ENCODE results near the gene SEZ6.

Gene SEZ6

DNA sequence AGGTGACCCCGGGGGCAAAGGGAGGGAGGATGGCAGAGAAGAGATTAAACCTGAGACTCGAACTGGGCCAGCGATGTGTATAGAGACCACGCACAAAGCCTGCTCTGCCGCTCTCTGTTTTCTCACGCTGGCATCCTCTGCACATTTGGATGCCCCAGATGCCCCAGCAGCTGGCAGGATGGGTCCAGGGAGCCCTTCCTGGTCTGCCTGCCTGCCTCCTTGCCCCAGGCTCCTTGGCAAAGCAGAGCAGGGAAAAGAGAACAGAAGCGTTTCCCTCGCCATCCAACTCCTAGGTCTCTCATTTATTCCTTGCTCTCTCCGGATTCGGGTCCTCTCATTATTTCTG, 31.9 kb upstream of the SEZ6 start:
- no peak for DNase-seq (ENCODE audit: low read depth)

DNA sequence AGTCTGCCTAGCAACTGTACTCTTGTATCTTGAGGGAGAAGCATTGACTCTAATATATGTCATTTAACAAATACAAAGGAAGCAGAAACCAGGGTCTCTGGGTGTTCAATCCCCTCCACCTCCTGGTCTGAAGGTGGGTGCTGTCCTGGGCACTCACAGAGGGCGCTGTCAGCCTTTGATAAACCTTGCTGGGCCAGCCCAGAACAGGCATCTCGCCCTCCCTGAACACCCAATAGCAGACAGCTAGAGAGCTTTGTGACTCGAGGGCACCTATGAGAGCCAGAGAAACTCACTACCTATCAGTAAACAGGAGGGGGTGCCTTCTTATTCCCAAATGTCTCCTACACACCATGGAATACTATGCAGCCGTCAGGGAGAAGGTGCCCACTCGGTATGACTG, 30.8 kb upstream of the SEZ6 start:
- no peak for DNase-seq (ENCODE audit: low read depth)

DNA sequence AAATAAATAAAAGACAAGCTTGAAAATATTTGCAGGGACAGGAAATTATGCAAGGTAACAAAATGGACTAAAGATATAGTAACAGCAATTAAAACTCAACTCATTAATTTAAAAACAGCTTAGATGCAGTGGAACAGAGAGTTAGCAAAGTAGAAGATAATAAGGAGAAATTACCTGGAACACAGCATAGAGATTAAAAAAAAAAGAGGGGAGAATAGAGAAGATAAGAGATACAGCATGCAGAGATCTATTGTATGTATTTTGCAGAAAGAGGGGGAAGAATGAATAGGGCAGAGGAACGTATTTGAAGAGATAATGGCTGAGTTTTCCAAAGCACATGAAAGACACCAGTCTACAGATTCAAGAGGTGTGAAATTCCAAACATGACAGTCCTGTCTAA, 28.7 kb upstream of the SEZ6 start:
- no peak for DNase-seq (ENCODE audit: low read depth)

DNA sequence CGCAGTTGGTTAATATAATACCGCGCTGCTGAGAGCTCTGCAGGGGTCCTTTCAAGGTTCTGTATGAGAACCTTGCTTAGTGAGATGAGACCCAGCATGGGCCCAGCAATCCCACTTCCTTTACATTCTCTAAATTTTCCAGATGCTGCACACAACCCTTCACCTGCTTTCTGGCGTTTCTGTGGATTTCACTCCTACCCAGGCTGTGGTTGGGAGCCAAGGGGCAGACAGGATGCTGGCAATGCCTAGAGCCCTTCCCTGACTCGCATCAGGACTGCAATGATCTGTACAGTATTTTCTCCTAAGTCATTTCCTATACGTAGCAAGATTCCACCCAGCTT, 27.0 kb upstream of the SEZ6 start:
- no peak for DNase-seq (ENCODE audit: low read depth)

DNA sequence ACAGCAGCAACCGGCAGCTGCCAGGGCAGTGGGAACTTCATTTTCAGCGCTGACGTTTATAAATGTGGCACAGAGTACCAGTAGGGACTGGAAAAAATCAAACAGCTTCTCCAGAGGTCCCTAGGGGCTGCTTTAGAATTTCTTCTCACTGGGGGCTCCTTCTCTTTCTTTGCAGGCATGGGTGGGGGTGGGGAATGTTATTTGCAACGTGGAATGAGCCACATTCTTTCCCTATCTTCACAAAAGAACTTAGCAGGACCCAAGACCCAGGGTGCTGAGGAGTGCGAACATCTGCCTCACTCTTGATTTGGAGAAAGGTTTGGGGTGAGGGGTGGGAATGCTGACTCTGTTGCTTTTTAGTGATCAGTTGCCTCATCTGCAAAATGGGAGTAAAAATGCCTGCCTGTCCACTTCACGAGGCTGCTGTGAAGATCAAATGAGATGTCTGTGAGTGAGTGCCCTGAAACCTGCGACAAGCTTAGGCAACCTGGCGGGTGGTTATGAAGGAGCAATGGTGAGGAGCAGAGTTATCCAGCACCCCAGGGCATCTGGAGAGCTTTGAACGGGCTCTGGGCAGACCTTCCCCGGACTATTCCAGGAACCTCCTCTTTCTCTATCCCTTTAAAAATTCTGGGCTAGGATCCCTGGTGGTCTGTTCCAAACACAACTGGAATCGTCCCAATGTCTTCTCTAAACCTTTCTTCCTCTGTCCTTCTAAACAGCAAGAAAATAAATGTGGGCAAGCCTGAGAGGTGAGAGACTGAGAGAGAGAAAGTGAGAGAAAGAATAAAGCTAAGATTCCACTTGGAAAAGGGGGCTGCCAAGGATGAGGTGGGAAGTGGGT, 26.4 kb upstream of the SEZ6 start:
- DNase-seq (ENCODE audit: low read depth), result no peak

DNA sequence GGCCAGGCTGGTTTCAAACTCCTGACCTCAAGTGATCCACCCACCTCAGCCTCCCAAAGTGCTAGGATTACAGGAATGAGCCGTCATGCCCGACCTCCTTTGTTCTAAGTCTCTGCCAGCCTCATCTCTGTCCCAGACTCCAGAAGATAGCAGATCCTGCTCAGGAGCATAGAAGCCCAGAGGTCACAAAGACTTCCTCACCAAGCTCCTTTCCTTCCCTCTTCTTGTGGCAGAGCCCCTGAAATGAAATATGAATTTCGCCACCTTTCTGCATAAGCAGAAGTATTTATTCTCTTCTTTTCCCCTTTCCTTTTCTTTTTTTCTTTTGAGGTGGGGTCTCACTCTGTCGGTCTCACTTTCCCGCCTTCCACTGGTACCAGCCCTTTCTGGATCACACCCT, 25.7 kb upstream of the SEZ6 start:
- DNase-seq (ENCODE audit: low read depth), result no peak

DNA sequence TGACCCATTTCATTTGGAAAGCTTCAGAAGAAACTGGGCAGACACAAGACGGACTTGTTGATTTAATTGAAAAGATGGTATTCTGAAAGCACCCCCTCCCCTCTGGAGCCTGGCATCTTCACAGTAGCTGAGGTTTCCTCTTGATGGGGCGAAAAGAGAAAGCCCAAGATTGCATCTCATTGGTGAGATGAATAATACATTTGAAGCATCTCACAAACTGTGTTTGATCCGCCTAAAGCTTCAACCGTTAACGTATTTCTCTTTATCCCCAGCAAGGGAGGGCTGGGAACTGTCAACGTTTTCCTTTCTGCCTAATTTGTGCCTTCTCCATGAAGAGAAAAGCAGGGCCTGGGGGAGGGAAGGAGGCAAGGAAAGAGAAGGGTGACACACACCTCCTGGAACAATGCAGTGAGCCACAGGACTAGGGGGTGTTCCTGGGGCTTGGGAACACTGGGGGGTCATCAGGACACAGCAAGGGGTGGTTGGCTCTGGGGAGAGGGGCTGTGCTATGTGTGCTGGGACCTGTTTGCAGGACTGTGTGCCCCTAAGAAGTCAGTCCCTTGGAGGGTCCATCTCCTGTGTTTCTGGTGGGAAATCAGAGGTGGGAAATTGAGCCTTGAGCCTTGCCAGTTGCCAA, 18.6 kb upstream of the SEZ6 start:
- no peak for DNase-seq (ENCODE audit: low read depth)

DNA sequence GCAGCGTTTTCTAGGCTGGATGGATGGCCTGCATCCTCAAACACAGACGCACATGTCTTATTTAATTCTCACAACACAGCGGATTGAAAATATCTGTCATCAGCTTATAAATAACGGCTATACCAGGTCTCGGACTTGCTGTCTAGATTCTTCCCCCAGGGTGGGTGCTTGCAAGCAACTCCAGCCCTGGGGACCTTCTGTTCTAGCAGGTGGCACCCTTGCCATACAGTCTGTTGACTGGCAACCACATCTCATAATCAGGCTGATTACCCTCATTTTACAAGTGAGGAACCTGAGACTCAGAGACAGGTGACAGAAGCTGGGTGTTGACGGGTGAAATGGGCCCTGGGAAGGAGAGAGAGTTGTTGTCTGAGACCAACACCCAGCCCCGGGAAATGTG, 16.2 kb upstream of the SEZ6 start:
- no peak for DNase-seq (ENCODE audit: low read depth)

DNA sequence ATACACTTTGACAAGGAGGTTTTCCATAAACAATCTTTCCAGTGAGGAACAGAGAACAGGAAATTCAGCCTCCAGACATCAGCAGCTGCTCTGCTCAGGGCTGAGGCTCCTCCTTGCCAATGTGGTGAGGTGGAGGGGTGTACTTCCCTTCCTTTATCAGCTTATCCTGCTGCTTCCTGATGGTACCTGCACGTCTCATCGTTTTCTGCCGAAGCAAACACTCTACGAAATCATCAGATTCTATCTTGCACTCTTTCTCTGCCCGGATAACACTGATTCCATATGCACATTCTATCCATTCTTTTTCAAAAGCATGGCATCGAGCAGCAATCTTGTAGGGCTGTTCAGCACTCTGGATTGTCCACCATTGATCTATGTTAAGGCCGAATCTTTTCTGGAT, 15.4 kb upstream of the SEZ6 start:
- DNase-seq (ENCODE audit: low read depth), result no peak

DNA sequence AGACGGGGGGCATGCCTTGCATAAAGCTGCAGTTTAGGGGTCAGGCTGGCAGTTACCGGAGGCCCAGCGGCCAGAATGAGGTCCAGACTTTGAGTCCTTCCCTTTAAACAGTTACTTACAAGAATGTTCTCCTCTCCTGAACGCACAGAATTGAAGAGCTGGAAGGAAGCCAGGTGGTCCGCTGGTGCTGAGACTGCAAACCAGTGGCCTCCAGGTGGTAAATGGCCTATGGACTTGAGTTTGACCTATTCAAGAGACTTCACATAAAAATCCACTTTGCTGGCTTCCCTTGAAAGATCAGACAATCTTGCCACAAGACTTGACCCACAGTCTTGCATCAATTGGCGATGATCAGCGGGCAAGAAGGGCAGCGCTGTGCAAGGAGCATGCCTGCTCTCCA, 14.7 kb upstream of the SEZ6 start:
- no peak for DNase-seq (ENCODE audit: low read depth)

DNA sequence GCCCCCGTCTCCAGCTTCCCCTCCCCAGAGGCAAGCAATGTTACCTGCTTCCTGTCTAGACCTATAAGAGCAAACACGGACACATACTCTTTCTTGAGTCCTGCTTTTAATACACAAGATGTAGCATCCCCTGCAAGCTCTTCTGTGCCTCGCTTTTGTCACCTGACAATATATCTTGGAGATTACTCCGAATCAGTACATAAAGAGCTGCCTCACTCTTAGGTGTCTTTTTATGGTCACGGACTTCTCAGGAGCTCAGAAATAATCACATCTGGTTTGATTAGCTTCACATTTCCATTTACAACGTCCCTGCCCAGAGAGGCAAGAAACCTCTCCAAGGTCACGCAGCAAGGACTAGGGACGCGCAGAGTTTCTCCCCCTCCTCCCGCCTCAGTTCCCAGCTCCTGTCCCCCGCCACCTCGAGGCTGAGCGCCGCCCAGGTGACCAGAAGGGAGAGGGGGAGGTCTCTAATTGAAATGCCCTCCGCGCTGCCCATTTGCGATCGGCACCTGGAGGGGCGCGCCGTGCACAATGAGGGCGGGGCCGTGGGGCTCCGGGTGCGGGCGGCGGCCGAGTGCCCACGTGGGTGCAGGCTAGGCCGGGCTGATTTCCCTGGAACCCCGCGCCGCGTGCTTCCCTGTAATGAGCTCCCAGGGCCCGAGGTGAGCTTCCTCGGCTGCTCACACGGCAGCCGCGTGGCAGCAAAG, 13.8 kb upstream of the SEZ6 start:
- no peak for DNase-seq (ENCODE audit: low read depth)

DNA sequence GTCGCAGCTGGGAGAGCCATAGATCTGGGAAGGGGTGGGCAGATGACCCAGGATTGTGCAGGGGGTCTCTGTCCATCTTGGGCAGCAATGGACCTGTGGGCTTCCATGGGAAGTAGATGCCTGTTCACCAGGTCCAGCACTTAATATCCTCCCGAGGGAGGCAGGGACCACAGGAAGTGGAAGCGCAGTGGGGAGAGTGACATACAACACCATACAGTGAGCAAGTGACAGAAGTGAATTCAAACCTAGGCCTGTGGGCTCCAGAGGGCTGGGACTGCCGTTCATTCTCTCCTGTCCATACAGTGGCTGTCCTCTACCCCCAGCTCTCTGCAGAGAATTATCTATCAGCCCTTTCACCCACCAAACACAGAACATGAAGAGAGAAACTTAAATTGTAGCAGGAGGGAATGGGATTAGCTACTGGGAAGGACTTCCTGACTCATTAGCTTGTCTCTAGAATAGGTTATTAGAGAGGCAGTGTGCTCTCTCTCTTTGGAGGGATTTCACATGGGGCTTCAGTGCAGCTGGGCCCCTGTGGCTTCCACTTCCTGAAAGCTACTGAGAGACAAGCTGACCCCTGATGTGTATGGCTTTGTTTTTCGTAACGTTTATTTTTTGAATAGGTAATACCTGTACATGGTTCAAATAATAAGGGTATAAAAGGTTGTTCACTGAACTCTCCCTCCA, 13.1 kb upstream of the SEZ6 start:
- DNase-seq (ENCODE audit: low read depth), result no peak

DNA sequence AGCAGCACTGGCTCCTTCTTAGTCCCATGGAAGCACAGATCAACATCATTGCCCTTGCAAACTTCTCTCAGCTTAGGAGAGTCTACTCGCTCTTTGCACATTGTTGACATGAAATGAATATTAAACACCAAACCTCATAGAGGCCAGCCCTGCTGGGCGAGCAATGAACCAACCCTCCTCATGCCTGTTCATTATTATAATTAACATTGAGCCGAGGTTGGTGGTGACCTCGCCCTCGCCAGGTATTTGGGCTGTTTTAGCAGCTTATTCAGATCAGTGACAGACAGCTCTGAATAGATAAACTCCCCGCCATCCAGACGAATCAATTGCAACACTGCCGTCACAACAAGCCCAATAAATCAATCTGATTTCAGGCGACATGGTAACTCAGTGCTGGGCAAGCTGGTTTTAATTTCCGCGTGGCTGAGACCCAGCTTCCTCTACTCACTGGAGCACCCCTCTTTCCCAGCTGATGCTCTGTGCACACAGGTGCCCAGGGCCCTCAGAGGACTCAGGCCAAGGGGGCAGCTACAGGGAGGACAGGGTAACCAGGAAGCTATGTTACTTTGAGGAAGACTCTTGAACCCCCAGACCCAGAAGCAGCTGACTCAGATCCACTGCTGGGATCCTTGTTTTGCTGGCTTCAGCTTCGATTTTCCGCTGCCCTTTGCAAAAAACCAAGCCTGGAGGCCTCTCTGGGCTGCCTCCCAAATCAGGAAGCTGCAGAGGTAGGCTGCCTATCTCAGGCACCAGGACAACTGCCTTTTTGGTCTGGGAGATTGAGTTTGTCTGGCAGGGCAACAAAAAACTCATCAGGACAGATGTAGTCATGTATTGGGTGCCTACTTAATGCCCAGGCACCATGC, 10.7 kb upstream of the SEZ6 start:
- no peak for DNase-seq (ENCODE audit: low read depth)

DNA sequence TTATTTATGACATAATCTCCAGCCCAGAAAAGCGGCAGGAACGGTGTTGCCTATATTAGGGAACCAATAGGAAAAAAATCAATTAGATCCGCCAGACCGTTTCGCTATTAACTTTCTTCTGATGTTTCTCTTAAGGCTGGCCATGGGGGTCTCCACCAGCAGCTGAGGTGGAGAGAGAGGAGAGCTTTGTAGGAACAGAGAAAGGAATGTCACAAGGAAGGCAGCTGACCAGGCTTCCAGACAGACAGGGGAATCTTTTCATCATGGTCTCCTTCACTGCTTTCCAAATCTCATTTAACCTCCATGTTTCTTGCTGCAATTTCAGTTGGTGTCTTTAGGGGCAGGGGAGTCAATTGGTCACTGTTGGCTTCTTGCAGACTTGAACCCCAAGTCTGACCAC, 8.9 kb upstream of the SEZ6 start:
- DNase-seq (ENCODE audit: low read depth), result no peak

DNA sequence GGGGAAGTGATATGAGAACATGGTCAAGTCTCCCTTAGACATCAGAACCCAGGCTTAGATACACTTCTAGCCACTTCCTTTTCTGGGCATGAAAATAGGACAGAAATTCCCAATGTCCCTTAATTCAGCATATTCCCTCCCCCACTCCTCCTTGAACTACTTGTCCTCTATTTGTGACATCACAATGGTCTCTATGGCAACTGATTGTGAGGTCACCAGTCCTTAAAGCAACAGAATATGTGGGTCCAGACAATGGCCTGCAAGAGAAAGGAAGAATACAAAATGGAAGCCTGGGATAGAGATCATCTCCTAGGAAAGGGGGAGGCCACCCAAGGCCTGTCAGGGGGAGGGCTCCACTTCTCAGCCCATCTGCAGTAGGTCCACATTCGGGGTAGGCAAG, 6.7 kb upstream of the SEZ6 start:
- no peak for DNase-seq (ENCODE audit: low read depth)

DNA sequence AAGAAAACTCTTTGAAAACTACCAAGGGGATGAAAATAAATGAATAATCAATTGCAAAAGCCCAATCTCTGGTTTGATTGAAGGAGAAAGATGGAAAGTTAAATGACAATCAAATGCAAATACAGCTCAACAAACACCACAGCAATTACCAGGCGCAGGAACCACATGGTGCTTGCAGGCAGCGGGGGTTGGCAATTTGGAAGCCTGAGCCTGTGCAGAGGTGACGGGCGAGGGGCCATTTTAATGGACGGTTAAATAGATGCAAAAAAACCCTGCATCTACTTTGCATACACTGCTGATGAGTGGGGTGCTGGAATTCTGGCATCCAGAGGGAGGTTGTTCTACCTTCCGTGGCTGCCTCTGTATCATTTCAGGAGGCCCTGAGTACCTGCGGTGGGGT, 4.8 kb upstream of the SEZ6 start:
- no peak for DNase-seq (ENCODE audit: low read depth)

DNA sequence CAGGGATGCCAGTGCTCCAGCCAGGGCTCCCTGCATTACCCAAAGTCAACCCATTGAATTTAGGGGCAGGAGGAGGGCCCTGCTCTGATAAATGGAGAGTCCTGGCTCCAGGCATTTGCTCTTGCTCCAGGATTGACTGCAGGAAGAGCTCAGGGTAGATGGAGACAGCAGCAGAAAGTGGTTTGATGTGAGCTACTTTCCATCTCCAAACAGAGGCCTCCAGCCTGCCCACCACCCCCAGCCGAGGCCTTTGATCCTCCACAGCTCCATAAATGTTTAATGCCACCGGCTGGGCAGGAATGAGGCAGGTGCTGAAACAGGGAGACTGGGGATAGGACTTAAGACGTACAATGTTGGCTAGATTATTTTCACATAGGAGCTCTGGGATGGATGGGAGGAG, 4.3 kb upstream of the SEZ6 start:
- no peak for DNase-seq (ENCODE audit: low read depth)

DNA sequence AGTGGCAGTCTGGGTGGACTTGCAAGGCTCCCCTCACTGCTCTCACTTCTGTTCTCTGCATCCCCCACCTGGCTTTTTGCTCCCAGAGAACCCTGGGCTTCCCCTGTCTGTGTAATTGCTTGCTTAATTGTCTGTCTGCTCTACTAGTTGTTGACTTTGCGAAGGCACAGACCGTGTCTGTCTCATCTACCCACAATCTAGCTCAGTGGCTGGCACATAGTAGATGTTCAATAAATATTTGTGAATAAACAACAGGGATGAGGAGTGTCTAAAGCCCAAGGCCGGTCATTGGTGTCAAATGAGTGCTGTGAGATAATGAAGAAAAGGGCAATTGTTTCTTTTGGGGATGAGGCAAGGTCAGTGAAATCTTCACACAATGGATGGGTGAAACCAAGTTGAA, 2.8 kb upstream of the SEZ6 start:
- no peak for DNase-seq (ENCODE audit: low read depth)

DNA sequence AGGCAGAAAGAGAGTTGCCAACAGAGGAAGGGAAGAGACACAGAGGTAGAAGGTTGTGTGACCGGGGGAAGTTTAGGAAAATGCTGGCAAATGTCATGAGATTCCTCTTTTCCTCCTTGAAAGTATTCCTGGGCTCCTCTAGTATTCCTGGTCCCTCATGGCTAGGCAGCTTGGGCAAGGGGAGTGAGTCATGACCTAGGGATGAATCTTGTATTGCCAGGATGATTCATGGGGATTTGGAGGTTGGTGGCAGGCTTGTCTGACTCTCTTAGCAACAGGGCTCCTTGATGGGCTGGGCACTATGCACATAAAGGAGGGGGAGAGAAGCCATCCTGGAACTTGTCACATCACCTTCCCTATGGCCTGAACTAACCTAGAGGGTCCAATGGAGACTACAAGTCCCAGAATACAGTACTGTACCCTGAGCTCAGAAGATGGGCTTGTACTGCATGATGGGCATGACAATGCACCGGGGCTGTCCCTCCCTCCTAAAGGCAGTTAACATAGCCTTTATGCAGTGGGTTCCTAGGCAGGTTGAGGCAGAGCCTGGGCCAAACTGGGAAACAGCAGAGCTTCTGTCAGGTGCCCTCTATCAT, 2.1 kb upstream of the SEZ6 start:
- DNase-seq (ENCODE audit: low read depth), result no peak

DNA sequence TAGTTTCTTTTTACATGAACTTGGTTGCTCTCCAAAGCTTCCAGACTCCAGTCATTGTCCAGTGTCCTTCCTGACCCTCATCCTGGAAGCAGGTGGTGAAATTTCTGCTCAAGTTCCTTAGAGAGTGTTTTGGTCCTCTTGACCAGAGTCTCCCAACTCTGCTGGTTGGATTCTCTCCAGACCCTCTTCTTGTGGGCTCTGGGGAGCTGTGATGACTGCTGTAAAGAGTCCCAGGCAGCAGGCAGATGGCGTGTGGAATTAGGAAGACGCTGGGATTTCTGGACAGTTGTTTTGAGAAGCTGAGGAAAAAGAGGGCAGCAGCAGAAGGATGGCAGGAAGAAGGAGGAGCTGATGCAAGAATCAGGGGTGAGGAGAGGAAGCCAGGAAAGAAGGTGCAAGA, 1.6 kb upstream of the SEZ6 start:
- DNase-seq (ENCODE audit: low read depth), result no peak

DNA sequence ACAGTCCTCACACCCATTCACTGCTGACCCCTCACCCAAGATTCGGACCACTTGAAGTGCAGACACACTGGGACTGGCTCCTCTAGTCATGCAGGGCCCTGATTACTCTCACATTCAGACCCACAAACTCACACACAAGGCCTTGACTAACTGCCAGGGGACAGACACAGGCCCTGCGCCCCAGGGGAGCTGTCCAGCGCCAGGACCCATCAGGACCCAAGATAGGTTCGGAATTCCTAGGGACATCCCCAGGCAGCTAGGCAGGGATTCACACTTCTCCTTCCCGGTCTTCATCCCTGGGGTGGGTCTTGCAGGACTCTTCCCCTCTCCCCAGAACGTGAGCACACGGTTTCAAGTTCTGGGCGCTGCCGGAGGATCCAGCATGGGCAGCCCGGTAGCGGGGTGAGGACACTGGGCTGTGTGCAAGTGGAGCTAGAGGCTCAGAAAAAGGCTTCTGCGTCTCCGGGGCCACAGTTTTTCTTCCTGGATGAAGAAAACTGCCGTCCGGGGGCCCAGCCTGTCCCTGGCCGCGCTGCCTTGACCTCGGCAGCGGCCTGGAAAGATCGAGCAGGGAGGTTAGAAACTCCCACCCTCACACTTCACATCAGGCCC, 1.6 kb downstream of the SEZ6 start:
- no peak for DNase-seq (ENCODE audit: low read depth)
